ENCODE results near the gene TBXAS1. TPM values are rescaled to one million over a fixed set of nuclear protein-coding genes. Genes with fewer than 3 reads are reported as not detected.

The TBXAS1 gene
- polyA plus RNA-seq, 3 donors: 24.4 to 34.5 (median 30.7) TPM

DNA sequence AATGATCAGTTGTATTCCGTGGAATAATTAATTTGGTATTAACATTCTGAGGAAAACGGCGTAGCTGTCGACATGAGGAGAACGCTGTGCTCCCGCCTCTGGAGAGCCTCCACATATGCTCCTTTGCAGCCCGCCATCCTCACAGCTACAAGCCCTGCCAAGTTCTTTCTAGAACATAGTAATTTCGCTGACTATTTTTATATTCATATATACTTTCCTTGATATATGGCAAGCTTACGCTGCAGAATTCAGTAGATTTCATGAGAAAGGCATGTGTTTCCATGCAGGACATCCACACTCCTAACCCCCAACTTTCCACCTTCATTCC, 45.2 kb downstream of the TBXAS1 start:
- DNase-seq (ENCODE audit: extremely low read depth in 1 of 11, low read depth in 9 of 11, low spot score in 4 of 11): no peak

DNA sequence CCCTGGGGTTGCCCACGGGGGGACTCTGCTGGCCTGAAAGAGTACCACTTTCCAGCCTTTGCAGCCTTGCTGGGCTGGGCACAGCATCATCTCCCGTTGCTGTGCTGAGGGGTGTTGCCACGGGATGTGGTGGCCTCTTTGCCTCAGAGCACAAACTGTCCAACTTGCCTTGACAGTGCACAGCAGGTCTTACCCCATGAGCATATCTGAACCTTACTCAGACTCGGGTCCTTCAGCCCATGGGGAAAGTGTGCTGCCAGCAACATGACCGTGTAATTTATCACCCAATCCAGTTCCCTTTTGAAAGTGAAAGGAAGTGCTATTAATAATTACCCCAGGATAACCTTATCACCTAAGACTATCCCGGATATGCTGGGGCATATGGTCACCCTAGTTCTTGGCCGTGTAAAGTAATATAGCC, 46.8 kb downstream of the TBXAS1 start:
- no peak for DNase-seq (ENCODE audit: extremely low read depth in 1 of 11, low read depth in 9 of 11, low spot score in 4 of 11)

DNA sequence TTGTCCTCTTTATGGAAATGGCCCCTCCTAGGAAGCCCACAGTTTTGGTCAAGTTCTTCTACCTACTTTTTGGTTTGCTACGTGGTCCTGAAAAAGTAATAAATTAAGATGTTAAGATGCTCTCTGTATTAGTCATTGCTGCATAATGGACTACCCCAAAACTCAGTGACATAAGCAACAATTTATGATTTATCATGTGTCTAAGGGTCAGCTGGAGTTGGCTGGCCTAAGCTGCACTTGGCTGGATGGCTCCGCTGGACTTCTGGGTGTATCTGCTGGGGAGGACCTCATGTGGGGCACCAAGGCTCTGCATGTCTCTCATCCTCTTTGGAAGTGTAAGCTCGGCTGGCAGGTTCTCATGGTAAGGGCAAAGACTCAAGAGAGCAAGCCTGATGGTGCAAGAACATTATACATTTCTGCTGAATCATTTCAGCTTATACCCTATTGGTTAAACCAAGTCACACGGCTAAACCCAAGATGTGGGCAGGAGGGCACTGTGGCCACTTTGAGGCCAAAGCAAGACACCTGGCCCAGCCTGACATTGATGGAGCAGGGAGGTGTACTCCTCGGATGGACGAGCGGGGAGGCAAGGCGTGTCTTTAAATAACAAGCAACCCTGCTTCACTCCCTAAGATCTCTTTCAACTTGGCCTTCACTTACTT, 47.7 kb downstream of the TBXAS1 start:
- no peak for DNase-seq (ENCODE audit: extremely low read depth in 1 of 11, low read depth in 9 of 11, low spot score in 4 of 11)

DNA sequence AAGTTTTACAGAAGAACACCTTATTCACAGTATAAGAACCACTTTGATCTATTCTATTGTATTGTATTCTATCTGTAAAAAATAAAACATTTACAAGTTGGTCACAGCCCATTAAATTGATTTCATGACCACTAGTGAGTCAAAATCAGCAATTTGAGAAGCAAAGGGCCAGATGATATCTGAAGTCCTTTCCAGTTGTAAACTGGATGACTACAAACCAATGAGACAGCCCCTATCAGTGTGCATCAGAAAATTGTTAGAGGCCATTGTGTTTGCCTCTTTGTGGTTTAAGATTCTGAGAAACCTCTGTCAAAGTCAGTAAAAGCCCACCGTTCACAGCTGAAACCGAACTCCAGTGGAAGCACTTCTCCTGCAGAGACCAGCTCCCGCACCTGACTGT, 54.8 kb downstream of the TBXAS1 start:
- DNase-seq (ENCODE audit: extremely low read depth in 1 of 11, low read depth in 9 of 11, low spot score in 4 of 11): no peak

DNA sequence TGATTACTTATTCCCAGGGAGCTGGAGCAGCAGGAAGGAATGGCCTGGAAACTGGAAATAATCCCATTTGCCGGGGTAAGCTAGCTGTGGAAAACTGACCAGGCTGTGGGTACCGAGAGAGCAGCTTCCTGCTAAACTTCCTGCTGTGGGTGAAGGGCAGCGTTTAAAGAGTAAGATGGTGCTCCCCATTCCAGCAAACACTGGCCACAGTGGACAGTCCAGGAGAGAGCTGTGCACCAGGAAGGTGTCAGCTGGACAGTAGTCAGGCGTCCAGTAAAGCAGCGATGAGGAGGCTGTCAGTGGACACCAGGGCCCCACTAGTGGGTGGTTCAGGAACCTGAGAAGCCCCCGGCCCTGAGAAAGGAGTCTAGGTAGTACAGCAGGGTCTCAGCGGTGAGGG, 55.4 kb downstream of the TBXAS1 start:
- no peak for DNase-seq (ENCODE audit: extremely low read depth in 1 of 11, low read depth in 9 of 11, low spot score in 4 of 11)

DNA sequence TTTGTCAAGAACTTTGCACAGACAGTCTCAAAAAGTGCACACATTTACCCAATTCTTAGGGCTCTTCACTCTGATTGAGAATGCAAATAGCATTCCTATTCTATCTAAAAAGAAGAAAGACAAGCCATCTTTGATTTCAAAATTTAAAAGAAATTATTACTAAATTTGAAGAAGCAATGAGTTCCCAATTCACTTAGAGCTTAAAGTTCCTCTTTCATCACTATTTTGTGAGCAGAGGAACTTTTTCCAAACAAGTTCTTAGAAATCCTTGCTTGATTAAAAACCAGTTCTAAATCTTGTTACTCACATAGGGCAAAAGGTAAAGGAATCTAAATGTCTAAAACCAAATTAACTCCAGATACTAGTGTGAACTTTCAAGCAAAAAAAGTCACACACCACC, 56.4 kb downstream of the TBXAS1 start:
- DNase-seq (ENCODE audit: extremely low read depth in 1 of 11, low read depth in 9 of 11, low spot score in 4 of 11): no peak

DNA sequence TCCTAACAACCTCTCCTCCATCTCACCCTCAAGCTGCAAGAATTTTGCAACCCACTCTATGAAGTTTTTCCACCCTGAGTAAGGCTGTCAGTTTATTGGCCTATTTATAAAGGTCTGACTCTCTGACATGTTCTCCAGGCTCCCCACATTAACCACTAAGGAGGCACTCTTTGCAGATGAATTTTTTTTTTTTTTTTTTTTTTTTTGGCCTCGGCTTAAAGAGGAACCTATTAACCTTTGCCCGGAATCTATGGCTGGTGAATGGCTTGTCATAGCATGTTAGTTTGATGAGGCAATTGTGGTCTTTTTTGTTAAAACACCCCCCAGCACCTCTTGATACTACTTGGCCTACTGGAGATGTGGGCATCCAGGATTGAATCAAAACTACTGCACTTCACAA, 57.1 kb downstream of the TBXAS1 start:
- no peak for DNase-seq (ENCODE audit: extremely low read depth in 1 of 11, low read depth in 9 of 11, low spot score in 4 of 11)

DNA sequence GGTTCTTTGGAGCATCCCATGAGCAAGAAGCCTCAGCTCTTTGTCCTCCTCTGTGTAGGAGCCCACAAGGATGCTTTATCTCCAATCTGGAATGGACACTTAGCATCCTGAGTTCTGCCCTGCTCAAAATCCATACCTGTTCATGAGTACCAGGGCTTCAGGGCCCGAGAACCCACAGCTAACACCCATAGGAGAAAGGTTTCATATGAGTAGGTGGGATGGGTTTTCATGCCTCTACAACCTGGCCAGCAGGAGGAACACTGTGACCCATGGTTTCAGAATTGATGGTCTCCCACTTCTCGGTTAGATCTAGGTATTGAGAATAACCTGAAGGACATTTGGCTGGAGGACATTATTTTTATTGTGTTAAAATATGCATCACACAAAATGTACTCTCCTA, 57.8 kb downstream of the TBXAS1 start:
- DNase-seq (ENCODE audit: extremely low read depth in 1 of 11, low read depth in 9 of 11, low spot score in 4 of 11): no peak

DNA sequence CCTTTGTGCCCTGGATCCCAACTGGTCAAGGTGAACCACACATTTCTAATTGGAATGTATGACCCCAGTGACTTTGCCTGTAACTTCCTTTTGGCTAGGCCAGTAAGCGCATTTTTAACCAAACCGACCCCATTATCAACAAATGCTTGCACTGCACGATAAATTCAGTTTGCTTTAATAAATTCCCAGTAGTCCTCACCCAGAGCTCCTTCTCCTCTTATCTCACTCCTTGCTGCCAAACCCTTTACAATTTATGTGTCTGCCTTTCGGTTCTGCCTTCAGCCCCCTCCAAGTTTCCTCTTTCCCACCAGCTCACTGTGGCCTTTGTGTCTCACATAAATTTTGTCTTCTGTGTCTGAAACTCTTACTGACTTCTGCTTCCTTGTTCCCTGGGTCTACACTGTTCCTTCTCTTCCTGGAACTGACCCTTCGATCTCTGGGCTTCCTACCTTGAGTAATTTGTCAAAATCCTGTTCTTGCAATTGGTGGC, 59.0 kb downstream of the TBXAS1 start:
- DNase-seq (ENCODE audit: extremely low read depth in 1 of 11, low read depth in 9 of 11, low spot score in 4 of 11): no peak

DNA sequence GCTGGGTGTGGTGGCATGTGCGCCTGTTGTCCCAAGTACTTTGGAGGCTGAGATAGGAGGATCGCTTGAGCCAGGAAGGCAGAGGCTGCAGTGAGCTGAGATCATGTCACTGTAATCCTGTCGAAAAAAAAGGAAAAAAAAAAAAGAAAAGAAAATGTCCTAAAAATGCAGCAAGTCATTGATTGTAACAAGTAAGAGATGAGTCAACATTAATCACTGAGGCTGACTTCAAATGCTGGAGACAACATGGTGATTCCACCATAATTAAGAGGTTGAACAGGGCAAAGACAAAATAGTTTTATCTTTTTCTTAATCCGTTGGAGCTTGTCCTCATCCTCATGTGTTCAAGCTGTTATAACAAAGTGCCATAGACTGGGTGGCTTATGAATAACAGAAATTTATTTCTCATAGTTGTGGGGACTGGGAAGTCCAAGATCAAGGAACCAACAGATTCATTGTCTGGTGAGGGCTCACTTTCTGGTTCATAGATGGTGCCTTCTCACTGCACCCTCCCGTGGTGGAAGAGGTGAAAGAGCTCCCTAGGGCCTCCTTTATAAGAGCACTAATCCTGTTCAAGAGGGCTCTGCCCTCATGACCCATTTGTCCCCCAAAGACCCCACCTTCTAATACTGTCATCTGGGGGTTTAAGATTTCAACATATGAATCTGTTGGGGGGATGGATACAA, 60.3 kb downstream of the TBXAS1 start:
- no peak for DNase-seq (ENCODE audit: extremely low read depth in 1 of 11, low read depth in 9 of 11, low spot score in 4 of 11)

DNA sequence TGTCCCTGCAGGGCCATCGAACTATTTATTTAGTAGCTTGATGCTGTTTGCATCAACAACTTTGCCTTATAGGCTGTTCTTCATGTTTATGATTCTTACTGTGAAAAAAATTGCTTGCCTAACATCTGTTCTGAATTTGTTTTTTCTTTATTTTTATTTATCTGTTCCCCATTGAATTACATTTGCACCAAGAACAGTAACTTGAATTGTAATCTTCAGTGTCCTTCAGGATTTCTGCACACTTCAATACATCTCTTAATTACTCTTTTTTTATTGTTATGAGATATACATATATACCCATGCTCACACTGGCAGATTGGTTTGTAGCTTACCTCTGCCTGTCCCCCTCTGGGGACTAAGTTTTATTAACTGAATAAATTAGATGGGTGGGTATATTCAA, 64.4 kb downstream of the TBXAS1 start:
- DNase-seq (ENCODE audit: extremely low read depth in 1 of 11, low read depth in 9 of 11, low spot score in 4 of 11): no peak

DNA sequence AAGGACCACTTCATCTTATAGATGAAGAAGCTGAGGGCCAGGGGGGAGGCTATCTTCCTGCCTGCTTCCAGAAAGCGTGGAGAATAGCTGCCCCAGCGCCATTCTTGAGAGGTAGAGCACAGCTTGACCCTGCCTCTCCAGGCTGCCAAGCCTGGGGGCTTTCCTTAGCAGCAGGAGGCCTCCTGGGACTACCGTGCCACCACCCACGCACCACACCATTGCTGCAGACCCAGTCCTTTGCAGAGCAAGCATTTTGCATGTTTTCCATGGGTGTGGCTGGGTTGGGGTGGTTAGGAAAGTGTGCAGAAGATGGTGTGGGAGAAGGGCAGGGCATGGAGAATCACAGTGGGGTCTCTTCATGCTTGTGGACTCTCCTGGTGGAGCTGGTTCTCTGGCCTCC, 64.9 kb downstream of the TBXAS1 start:
- DNase-seq (ENCODE audit: extremely low read depth in 1 of 11, low read depth in 9 of 11, low spot score in 4 of 11): no peak

DNA sequence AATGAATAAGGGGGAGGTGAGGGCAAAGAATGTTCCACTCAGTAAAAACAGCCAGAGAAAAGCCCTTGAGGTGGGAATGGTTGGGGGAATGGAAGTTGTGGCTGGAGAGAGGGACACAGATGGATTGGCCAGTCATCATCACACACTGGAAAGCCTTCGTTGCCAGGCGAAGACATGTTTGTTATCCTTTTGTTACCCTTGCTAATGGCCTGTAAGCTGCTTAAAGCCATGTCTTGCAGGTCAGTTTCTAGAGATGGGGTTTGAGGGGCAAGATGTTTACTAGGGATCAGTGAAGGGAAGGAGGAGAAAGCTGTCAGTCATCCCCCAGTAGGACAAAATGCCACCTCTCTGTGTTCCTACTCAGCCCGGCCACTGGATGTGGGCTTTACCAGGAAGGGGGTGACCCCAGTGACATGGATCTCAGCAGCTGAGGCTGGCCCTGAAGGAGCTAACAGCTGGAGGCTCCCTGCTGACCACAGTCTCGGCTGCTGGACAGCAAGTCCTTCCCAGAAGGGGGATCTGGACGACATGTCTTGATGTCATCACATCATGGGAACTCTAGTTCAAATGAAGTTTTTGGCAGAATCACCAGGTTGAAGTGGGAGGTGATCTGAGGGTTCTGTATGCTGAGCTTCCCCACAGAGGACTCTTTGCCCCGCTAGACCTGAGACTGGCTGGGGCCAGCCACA, 66.2 kb downstream of the TBXAS1 start:
- no peak for DNase-seq (ENCODE audit: extremely low read depth in 1 of 11, low read depth in 9 of 11, low spot score in 4 of 11)

DNA sequence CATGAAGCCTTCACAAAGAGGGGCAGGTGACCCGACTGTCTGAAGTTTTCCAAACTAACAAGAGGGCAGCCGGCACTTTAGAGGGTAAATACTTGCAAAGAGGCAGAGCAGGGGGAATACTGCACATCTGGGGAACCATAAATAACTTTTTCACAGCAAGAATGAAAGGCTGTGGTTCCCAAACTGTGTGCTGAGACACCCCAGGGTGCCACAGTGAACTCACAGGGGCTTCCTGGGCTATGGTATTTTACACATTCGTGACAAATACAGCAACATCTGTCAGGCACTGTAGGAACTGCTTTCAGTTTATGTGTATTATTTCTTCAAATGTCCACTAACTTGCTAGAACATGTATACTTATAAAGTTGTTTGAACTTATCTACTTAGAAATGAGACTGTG, 67.2 kb downstream of the TBXAS1 start:
- DNase-seq (ENCODE audit: extremely low read depth in 1 of 11, low read depth in 9 of 11, low spot score in 4 of 11): no peak

DNA sequence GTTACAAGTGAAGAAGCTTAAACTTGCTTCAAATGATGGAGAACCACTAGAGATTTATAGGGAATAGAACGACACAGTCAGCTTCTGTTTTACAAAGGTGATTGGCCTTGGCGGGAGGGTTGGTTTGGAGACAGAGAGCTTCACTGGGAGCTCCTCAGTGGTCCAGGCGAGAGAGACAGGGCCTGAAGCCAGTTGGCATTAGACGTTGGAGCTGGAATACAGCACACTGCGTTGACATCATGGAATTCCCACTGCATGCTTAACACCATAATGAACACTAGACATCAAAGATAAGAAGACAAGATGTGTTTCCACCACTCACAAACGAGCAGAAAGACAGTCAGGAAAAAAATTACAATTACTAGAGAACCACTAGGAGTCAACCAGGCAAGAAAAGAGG, 67.8 kb downstream of the TBXAS1 start:
- no peak for DNase-seq (ENCODE audit: extremely low read depth in 1 of 11, low read depth in 9 of 11, low spot score in 4 of 11)

DNA sequence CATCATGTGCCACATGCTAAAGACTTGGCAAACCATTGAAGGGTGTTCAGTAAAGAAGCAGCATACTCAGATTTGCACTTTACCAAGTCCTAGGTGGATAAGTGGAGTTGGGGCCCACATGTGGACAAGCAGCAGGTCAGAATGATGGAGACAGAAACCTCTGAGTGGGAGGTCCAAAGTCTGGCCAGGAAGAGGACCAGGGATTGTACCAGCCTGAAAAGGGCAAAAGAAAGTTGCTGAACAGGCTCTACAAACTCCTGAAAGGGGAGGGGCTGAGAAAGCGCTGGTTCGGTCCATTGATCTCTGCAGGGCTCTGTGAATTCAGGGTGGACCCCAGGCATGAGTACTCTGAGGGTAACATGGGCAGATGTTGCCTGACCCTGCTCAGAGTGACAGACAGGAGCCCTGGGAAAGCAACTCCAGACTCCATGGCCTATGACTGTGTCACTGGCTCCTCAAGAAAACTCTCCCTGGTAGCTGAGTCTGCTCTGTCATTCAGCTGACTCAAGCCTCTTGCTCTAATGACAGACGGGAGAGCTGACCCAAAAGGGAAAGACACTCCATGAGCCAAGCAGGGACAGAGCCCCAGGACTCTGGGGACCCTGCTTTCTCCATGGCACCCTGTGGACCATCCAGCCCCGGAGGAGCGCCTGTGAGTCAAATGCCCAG, 68.5 kb downstream of the TBXAS1 start:
- DNase-seq (ENCODE audit: extremely low read depth in 1 of 11, low read depth in 9 of 11, low spot score in 4 of 11): no peak

DNA sequence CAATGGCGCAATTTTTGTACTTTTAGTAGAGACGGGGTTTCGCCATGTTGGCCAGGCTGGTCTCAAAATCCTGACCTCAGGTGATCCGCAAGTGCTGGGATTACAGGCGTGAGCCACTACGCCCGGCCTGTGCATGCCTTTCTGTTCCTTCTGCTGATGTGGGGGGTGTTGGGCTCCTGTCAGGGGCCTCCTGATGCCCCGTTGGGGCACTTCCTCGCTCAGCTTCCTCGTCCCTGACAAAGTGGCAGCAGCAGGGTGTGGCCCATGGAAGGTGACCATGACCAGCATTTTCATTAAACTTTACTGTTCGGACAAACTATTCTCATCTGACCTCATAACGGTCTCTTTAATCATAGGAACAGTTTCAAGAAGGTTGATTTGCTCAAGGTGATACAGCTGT, 69.4 kb downstream of the TBXAS1 start:
- DNase-seq (ENCODE audit: extremely low read depth in 1 of 11, low read depth in 9 of 11, low spot score in 4 of 11): no peak

DNA sequence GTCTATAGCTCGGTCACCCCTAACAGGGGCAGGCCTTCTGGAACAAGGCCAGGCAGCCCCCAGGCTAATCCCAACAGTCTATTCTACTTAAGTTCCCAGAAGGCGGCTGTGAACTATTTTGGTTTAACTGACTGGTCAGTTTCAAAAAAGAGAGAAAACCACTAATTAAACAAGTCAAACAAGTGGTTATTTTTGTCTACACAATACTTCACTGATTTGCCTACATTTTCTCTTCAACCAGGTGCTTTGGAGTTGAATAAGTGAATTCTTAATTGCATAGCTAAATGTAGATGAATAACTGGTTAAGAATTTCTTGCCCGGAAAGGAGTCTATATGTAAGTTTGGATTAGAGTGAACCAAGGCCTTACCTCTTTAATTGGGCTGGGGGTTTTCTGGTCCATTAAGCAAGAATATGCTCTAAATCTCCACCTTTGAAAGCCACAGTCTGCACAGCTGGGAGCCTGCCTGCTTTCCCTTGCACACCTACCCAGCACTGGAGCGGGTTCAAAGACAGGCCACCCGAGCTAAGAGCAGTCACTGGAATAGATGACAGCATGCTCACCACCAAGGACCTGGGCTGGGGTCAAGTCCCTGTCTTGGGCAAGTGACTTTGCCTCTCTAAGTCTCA, 70.4 kb downstream of the TBXAS1 start:
- peak in 2 of 11 donors; percentile 46 to 48 for DNase-seq (ENCODE audit: extremely low read depth in 1 of 11, low read depth in 9 of 11, low spot score in 4 of 11)

DNA sequence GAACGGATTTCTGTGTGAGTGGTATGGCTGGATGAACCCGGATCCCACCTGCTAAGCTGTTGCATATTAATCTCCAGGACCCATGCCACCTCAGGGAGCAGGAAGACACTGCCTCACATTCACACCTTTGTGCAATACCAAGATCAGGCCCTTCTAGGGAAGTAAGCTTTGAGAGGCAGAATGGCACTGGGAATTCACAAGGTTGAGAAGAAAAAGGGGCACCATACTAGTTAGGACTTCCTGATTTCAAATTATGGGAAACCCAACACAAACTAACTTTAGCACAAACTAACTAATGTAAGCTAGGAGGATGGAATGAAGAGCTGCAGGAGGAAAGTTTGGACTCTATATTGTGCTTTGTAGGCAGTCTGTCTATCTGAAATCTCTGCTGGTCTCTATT, 71.3 kb downstream of the TBXAS1 start:
- no peak for DNase-seq (ENCODE audit: extremely low read depth in 1 of 11, low read depth in 9 of 11, low spot score in 4 of 11)

Measured in renal cortex interstitium (tissue), 11 donors.